ENCODE data around the gene RNF112. TPM values are rescaled to one million over a fixed set of nuclear protein-coding genes. Genes with fewer than 3 reads are reported as not detected.
"Not testable (repeated sequence)": the region's sequence is repeated elsewhere in the genome, so short reads cannot be mapped to it uniquely, and the experiment has no call there.

RNF112 gene
- total RNA-seq, 1 experiment from 2014 or later, result 0.24 TPM

DNA sequence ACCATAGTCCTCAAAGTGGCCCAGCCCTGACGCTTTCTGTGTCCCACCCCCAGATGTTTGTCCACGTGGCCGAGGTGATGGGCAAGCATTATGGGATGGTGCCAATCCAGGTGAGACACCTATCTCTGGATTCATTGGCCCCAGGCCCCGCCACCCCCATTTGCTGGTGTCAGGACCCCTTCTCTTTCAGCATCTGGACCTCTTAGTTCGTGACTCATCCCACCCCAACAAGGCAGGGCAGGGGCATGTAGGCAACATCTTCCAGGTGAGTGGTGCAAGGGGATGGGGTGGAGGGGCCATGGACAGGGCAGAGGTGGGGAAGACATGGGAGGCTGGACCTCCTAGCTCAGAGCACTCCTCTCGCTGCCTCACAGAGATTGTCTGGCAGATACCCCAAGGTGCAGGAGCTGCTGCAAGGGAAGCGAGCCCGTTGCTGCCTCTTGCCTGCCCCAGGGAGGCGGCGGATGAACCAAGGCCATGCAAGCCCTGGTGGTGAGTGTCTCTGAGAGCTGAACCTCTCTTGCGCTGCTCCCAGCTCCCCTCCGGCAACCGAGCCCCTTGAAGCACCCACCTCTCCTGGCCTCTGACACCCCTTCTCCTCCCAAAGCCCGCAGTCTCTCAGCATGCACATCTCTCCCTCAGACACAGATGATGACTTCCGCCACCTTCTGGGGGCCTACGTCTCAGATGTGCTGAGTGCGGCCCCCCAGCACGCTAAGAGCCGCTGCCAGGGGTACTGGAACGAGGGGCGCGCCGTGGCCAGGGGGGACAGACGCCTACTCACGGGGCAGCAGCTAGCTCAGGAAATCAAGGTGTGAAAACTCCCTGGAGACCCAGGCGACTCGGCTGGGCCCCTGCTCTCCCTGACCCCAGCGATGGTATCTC, 3.6 kb downstream of the RNF112 start:
- no peak for DNase-seq (ENCODE audit: low read depth)

- no peak for DNase-seq (ENCODE audit: low read depth)
Measured at GRCh38 chr17:19415311-19415710, 4.3 kb downstream of the RNF112 start.

- no peak for DNase-seq (ENCODE audit: low read depth)
Measured at GRCh38 chr17:19415806-19416775, 5.1 kb downstream of the RNF112 start.

GRCh38 chr17:19417611-19418010, 6.6 kb downstream of the RNF112 start:
- no peak for DNase-seq (ENCODE audit: low read depth)

DNA sequence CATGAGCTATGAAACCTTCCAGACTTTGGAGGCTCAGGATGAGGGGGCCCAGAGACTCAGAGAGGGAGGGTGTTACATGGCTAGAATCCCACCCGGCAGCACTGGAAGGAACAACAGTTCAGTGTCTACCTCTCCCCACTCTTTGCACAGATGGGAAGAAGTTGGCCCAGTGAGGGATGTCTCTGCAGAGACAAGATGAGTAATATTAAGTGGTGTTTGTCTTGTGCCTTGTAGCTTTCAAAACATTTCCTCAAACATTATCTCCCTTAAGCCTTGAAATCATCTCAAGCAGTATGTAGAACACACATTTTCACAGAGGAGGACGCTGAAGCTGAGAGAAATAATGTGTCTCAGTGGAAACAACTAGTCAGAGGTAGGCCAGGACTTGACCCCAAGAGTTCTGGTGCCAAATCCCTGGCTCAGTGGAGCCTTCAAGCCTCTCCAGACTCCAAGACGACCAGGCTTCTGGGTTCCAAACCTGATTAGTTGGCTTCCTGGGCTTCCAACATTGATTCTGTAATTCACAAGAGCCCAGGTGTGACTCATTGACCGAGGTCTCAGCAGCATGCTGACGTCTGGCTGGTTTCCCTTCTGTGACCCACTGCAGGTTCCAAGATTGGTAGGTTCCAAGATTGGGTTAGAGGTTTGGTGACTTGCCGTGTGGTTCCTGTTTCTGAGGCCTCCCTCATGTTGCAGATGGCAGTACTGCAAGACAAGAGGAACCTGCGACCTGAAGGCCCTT, 7.4 kb downstream of the RNF112 start:
- DNase-seq (ENCODE audit: low read depth), result peak; percentile 22

GRCh38 chr17:19421219-19421618, 10.2 kb downstream of the RNF112 start:
- no peak for DNase-seq (ENCODE audit: low read depth)

DNA sequence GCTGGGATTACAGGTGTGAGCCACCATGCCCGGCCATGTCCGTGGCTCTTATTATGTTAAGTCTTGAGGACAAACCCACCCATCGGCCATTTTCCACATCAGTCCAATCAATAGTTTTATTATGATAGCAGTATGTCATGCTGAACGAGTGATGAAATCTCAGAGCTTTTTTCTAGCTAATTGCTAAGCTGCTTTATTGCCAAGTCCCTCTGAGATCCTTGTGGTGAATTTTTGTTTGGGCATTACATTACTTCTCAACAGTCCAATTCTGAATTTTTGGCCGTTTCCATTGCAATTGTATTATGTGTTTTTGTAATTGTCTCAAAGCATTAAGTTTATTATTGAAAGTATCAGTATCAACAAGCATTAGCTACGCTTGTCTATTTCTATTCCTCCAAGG, 10.9 kb downstream of the RNF112 start:
- no peak for DNase-seq (ENCODE audit: low read depth)

GRCh38 chr17:19424934-19425868, 14.2 kb downstream of the RNF112 start:
- DNase-seq (ENCODE audit: low read depth), result no peak

GRCh38 chr17:19426631-19427030, 15.6 kb downstream of the RNF112 start:
- DNase-seq (ENCODE audit: low read depth), result no peak

GRCh38 chr17:19431691-19432090, 20.7 kb downstream of the RNF112 start:
- DNase-seq (ENCODE audit: low read depth), result no peak

GRCh38 chr17:19433255-19433654, 22.2 kb downstream of the RNF112 start:
- DNase-seq (ENCODE audit: low read depth), result no peak

- no peak for DNase-seq (ENCODE audit: low read depth)
Measured at GRCh38 chr17:19433727-19434340, 22.8 kb downstream of the RNF112 start.

- no peak for DNase-seq (ENCODE audit: low read depth)
Measured at GRCh38 chr17:19440421-19440820, 29.4 kb downstream of the RNF112 start.

GRCh38 chr17:19441288-19441687, 30.3 kb downstream of the RNF112 start:
- DNase-seq (ENCODE audit: low read depth), result not testable (repeated sequence)

- no peak for DNase-seq (ENCODE audit: low read depth)
Measured at GRCh38 chr17:19442731-19443130, 31.7 kb downstream of the RNF112 start.

DNA sequence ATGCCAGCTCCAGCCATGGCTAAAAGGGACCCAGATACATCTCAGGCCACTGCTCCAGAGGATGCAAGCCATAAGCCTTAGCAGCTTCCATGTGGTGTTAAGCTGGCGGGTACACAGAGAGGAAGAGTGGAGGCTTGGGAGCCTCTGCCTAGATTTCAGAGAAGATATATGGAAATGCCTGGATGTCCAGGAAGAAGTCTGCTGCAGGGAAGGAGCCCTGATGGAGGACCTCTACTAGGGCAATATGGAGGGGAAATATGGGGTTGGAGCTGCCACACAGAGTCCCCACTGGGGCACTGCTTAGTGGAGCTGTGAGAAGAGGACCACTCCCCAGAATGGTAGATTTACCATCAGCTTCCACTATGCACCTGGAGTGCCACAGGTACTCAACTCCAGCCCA, 32.1 kb downstream of the RNF112 start:
- DNase-seq (ENCODE audit: low read depth), result no peak

GRCh38 chr17:19445105-19445504, 34.1 kb downstream of the RNF112 start:
- no peak for DNase-seq (ENCODE audit: low read depth)

- DNase-seq (ENCODE audit: low read depth), result not testable (repeated sequence)
Measured at GRCh38 chr17:19446577-19446976, 35.5 kb downstream of the RNF112 start.

DNA sequence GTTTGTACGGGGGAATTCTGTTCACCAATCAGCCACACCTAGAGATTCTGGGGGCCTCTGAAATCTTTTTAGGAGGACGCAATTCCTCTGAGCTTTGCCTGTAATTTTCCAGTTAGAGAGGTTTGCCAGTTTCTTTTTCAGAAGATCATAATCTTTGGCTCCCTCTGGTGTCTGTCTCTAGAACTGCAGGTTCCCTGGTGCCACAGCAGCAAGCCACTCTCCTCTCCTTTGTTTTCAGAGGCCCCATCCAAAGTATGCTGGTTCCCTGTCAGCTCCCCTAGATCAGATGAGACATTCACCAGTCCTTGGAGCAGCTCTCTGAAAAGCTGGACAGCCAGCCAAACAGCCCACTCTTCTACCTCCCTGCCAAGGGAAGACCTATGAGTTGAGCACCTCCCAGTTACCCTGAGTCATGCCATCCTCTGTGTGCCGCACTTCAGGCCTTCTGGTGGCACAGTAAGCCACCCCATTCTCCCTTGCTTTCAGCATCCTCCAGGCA, 36.1 kb downstream of the RNF112 start:
- peak; percentile 67 for DNase-seq (ENCODE audit: low read depth)

Measured in RPMI7951 (cell line).